HG03066 (cell line): ENCODE results near the gene XXYLT1.

ENCODE experiments used
- ATAC-seq: cut with Tn5 transposase; IDR thresholded peaks from one replicate; pipeline ENCODE4 v1.9.1; 2021; ENCODE audit warnings: low read depth; ENCODE audit not compliant: unreplicated experiment

The XXYLT1 gene

DNA sequence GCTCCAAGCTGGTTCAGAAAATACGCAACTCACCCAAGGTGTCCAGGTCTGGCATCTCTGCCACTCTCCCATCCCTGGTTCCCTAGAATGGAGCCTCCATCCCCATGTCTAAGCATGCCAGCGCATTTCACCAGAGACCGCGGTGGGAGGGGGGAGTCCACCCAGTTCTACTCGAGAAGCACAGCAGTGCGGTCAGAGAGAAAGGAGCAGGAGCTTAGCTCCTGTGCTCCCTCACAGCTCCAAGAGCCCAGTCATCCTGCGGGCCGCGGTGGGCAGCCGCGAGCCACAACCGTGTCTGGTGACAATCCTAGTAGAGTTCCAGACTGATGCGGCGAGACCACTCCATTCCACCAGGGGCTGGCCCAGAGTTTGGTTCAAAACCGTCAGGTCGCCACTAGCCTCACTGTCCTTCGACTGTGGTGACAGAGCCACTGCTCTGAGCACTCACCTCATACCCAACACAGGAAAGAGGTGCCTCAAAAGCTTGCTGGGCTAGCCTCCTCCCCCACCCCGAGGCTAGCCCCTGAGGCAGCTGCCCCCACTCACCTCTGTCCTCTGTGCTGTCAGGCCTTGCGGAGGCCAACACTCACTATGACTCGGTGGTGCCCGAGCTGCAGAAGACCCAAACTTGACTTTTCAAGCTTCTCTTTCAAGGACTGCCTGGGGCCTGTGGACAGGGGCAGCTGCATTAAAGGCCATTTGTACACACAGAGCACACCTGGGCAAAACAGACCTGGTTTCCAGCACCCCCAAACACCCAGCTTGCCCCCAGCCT is 185.4 kb downstream of the XXYLT1 start:
- ATAC-seq = no peak

DNA sequence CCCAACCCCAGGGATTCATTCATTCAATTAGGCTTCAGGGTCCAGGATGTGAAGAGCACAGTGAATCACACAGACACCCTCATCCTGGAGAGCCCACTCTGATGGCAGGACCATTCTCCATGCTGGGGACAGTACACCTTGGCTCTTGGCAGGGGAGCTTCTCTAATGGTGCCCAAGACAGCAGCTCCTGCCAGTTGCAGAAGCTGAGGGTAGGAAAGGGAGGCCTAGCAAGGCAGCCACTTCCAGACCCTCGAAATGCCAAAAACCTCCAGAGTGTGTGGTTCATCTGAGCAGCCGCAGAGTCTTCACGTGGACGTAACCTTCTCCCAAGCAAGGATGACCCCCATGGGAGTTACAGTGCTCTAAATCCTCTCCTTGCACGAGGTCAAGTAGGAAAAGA is 186.2 kb downstream of the XXYLT1 start:
- ATAC-seq = no peak

DNA sequence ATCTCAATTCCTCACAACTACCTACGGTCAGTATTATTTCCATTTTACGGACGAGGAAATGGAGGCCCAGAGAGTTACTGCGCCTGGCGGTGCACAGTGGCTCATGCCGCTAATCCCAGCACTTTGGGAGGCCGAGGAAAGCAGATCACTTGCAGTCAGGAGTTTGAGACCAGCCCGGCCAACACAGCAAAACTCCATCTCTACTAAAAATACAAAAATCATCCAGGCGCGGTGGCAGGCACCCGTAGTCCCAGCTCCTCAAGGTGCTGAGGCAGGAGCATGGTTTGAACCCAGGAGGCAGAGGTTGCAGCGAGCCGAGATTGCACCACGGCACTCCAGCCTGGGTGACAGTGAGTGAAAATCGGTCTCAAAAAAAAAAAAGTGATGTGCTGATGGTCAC is 187.3 kb downstream of the XXYLT1 start:
- no peak for ATAC-seq

DNA sequence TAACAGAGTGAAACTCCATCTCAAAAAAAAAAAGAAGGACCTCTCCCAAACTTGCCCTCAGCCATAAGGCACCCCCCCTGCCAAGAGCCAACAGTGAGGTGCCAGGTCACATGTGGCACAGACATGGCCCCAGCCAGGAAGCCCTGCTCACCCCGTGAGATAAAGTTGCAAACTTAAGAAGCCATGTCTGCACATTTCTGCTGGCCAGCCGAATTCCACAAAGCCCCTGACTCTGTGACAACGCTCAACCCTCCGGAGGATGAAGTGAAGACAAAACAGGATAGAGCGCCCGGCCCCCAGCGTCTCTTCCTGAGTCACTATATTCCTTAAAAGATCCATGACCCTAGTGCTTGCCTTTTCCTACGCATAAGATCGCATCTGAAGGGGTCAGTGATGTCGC is 188.1 kb downstream of the XXYLT1 start:
- no peak for ATAC-seq

DNA sequence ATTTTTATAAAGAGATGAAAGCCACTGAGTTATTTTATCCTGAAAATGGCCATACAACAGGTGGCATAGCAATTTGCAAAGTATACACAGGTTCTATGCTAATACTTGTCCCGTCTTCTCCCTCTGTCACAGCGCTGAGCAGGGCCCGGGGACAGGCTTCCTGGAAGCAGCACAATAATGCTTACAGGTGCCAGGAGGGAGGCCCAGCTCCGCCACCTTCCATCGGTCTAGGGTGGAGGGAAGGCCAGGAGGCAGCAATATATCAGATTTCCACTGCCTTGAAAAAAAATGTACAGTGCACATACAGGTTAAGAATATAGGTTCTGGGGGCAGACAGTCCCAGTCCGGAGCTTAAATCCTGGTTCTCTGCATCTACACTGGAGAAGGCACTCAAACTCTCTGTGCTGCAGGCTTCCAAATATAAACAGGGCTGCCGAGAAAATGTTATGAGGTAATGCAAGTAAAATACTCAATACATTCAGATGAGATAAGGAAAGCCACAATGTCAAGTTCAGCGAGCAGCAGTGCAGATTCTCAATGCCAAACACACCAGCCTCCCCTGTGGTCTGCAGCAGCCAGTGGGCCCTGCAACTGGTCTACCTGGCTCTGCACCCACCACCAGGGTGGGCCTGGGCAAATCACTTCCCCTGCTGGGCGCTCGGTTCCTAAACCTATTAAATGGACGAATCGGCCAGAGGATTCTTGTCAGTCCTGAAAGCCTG is 189.6 kb downstream of the XXYLT1 start:
- no peak for ATAC-seq

DNA sequence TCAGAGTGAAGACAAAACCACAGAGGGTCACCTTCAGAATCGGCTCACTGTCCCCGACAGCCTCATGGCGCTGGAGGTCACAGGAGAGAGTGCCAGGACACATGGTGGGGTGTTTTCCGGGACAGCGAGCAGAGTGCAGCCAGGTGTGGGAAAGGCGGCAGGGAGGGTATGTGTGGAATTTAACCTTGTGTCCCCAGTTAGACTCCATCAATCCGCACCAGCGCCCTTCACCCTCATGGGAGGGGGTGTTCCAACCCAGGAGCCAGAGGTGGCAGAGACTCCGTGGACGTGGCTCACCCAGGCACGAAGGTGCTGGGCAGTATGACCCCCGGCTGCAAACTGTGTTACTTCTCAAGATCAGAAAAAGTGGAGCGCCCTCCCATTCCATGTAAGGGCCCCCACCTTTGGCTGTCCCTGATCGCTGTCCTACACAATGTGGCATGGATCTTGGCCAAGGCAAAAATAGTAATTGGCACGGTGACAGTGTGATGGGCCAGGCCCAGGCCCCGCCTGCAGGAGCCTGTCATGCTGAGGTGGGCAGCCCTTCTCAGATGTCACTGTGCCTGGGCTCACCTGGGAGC is 190.3 kb downstream of the XXYLT1 start:
- no peak for ATAC-seq

DNA sequence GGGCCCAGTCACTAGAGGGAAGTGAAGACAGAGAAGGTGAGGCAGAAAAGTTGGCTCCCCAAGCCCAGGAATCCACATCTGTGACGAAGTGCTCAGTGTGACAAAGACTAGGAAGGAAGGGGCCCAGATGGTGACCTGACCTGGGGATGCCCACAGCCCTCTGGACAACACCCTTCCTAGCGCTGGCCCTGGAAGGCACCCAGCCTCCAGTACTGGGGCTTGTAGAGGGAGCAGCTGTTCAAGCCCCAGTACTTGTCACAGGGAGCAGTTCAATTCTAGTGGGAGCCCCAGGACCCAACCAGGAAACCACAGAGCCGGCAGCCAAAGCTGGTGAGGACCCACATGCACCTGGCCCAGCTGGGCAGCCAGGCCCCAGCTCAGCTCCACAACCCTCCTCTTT is 190.8 kb downstream of the XXYLT1 start:
- ATAC-seq = no peak

DNA sequence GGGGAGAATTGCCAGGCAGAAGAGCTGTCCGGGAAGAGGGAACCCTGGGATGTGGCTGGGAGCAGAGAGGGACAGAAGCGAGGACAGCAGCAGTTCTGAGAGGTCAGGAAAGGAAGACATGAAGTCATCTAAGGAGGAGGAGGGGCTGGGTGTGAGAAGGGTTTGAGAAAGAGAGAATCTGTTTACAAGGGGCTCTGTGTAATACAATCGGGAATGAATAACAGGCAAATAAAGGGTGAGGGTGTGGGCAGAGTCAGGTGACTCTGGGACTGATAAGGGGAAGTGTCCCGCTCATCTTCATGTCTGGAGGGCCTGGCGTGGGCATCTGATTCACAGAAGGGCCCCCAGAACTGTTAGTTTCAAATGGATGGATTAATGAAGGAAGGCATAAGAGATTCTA is 191.3 kb downstream of the XXYLT1 start:
- ATAC-seq = no peak

DNA sequence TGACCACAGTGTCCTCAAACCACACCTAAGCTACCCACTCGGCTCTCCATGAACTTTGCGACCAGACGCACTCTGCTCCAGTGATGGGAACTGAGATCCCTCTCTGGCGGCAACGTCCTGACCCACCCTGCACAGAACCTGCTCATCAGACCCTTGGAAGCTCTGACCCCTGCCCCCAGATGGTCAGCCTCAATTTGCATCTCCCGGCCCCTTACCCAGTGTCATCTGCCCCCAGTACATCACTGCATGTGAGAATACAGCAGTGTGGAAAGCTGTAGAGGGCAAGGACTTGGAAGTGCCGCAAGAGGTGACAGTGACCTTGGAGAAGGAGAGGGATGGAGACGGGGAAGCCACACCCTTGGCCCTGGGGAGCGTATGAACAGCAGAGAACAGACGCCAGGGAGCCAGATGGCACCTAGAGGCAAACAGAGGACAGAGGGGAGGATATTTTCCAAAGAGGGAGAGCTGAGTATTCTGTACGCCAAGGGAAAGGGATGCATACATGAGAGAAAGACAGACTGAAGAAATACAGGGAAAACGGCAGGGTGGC is 192.0 kb downstream of the XXYLT1 start:
- ATAC-seq = no peak

DNA sequence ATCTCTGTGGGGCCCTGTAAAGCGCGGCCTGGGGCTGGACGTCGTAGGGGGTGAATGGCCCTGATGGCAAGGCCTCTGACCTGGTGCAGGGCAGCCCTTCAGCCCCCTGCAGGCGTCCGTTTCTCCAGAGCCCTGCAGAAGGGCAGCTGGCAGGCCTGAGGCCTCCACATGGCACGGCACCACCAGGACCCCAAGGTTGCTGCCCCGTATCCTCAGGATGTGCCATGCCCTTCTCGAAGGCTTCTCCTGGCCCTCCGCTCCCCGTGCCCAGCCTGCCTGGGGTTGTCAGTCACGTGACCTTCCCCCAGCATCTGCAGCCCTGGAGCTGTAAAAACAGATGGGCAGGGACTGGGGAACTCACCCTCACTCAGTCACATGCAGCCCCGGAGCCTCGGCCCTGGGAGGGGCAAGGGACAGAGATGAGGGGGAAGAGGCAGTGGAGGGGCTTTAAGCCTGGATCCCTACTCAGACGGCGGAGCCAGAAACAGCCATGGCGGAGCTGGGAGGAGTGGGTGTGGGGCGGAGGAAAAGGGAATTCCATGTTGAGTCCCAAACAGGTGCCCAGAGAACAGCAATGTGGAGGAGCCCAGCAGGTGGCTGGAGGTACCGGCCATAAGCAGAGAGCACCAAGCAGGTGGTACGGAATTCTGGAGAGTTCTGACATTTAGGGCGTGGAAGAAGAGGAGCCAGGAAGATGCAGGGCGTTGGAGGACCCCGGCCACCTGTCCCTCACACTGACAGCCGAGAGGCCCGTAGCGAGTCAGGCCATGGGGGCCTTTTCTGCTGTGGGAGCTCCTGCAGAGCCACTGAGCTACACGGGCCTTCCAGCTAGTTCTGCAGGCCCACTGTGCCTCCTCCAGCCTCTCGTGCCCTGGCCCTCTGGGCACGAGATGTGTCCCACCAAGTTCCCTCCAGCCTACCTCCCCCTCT is 193.1 kb downstream of the XXYLT1 start:
- ATAC-seq = no peak

DNA sequence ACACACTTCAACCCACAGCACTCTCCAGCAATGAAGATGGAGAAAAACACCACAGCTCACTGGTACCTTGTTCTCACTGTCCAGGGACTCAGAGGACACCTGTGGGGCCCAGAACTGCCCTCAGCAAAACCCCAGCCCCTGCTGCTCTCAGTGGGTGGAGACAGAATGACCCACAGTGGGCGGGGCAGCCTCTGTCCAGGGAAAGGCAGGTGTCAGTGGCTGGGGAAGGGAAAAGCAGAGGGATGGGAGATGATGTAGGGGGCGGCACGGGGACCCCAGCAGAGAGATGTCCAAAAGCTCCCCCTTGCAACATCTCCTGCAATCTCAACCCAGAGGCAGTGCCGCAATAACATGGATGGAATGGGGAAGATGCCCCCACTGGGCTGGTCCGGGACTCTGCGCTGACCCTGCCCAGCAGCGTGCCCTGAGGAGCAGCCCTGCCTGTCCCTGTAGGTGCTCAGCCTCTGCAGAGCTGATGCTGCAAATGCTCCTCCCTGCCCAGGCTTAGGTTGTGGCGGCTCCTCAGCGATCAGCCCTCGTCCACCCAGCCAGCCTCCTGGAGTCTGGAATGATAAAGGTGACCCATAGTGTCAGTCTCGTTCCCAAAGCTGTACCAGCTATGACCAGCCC is 193.9 kb downstream of the XXYLT1 start:
- no peak for ATAC-seq

DNA sequence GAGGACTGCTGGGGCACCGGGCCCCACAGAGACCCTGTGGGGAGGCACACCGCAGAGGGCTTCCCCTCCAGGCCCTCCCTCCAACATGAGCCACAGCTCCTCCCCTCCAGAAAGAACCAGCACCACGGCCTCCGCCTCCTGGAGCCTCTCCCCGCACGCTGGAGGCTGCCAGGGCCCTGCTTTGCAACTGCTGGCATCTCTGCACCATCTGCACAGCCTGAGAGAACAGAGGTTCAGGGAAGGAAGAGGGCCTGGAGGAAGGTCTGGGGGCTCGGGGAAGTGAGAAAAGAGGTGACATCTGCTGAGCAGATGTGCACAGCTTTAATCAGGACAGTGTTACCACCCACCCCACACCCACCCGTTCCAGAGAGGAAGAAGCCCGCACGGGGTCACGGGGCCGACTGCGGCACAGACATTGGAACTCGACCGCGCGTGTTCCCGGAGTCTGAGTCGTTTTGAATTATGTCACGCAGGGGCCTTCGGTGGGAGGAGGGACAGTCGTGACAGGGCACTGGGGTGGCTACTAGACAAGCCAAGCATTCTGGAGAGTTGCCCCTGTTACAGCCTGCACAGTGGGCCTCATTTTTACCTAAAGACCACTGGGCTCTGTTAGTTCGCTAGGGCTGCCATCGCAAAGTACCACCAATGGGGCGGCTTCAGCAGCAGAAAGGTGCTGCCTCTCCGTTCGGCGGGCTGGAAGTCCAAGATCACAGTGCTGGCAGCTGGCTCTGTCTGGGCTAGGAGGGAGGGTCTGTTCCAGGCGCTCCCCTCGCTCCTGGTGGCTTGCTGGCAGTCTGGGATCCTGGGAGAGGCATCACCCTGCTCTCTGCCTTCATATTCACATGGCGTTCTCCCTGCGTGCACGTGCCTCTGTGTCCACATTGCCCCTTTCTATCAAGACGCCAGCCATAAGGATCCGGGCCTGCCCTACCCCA is 194.8 kb downstream of the XXYLT1 start:
- no peak for ATAC-seq

DNA sequence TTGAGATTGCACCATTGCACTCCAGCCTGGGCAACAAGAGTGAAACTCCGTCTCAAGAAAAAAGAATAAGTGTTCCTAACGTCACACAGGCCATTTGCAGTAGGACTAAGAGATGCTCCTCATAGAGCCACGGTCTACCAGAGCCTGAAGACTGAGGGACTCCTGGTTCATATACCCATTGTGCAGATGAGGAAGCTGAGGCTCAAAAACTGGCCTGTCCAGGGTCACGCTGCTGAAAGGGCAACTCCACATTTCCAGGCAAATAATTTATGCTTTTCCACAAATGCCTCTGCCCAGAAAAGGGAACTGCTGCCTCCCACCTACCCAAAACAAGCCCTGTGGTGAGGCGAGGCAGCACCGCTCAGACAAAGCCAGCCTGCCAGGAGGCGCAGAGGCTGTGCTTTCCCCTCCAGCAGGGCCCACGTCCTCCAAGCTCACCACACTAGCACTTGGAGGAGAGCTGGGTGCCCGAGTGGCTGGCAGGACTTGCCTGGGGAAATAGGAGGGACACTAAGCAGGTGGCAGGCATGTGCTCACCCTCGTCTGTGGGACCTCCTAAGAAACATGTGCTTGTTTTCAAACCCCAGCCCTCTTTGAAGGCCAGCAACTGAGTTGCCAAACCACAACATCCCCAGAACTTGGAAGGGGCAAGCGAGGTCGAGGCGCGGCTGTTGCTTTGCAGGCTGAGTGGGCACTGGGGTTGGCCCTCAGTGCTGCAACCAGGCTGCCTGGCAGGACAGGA is 195.6 kb downstream of the XXYLT1 start:
- ATAC-seq = no peak

DNA sequence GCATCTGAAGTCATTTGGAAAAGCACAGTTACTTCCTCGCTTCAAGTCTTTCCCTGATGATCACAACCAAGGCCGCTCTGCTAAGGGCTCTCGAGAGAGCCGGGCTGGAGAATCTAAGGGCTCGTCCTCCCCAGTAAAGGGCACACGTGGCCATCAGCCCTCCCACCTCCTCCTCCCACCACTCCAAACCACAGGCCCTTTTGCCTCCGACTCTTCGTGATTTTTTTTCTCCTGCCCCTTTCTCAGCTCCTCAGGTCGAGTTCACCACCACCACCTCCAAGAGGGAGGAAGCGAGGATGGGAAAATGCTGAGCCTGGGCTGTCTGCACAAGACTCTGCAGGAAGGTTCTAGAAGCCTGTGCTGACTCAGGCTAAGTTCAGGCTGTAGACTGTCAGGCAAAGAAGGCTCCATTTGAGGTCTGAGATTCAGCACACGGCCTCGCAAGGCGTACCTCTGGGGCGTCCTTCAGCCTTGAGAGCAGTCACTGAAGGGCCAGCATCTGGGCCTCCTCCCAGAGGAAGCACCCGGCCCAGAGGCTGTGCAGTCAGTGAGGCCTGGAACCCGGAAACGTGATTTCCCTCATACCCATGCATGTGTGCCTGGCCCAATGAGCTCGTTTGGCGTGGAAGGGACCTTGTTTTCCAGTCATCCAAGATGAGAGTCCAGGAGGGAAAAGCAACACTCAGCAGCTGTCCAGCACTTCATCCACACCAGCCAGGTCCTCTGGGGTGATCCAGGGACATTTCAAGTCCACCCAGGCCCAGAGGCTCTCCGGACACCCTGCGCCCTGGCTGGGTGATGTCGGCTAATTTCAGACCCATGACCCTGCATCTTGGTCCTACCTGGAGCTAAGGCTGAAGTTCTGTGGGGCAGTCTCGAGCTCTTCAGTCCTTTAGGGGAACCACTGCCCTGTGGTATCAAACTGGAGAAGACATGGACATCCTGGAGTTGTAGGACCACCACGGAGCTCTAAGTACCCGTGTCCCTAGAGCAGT is 196.8 kb downstream of the XXYLT1 start:
- no peak for ATAC-seq

DNA sequence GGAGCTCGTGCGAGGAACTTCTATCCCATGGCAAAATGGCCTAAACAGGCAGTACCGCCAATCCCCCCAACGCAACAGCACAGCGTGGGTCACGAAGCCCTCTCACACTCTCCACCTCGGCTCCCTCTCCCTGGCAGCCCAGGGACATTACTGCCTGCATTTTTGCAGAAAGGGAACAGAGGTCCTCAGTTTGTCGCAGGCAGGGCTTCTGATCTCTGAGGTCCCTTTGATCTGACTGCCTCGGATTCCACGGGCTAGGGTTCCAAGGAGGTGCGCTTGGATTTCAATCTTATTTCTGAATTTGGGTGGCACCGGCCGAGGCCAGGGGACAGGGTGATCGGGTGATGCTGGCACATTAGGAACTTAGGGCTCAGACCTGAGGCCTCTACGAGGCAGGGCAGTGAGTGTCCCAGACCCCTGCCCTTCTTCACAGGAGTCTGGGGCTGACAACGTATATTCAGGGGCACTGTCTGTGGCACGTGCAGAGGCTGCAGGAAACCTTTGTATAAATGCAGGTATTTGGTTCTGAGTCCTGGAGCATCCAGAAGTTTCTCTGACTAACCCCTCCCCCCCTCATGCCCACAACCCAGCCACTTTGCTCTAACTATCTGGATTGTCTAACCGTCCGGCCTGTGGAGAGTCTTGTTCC is 197.9 kb downstream of the XXYLT1 start:
- no peak for ATAC-seq

DNA sequence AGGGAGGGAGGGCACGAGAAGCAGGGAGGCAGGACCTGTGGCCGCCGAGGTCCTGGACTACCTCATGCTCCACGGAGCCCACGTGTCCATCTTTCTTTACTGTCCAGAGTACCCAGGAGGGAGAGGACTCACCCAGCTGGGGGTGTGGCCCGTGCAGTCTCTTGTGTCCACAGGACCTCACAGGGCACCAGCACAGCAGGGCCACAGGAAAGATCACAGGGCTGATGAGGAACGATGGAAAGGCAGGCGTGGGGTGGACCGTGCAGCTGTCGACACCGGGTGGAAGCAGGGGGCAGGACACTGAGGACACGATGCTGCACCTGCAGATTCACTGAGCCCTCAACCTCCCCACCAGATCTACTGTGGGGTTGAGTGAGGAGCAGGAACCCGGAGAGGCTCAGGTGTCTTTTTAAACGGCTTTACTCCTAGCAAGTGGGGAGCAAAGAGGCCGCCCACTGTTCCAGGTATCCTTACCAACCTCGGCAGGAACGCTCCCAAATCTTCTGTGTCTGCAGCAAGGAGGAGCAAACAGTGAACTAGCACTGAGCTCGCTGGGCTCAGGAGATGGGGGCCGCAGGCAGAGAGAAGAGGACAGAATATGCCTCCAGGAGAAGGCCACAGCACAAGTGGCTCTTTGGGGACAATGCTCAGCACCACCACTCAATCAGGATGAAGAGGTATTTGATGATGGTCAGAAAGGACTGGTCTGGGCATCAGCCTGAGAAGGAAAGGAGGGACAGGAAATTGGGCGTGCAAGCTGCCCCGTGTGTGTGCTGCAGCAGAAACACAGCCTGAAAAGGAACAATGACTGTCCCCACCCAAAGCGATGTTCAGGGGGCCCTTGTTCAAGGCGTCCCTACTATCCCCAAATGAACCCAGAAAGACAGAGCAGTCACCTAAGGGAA is 198.8 kb downstream of the XXYLT1 start:
- ATAC-seq = no peak
